A673 (cell line): ENCODE data around the gene STRN. TPM values are rescaled to one million over a fixed set of nuclear protein-coding genes. Genes with fewer than 3 reads are reported as not detected.

Source experiments
- BruUV-seq: library from RNA; stranded (reverse); fragments of 400-500 nt; replicated peaks from 2 replicates; lab custom pipeline; 2021; lab: Mats Ljungman, UMichigan
- CTCF ChIA-PET: fragments of 300-600 bp; sonication (Branson Sonifier 250); formaldehyde crosslinking; loops from one replicate; lab custom pipeline; 2022; ENCODE audit warnings: antibody characterized with exemption; lab: Charles Lee
- POLR2A ChIA-PET: fragments of 300-600 bp; sonication (Branson Sonifier 250); formaldehyde crosslinking; loops from one replicate; lab custom pipeline; 2022; ENCODE audit warnings: antibody characterized with exemption; ENCODE audit not compliant: low non-redundant PET; lab: Charles Lee
- DNase-seq: peaks from one replicate; pipeline ENCODE4 v3.0.0-alpha.2; 2015; ENCODE audit warnings: low spot score
- H3K27ac ChIP-seq: fragments of 200-600 bp; sonication (generic); 2 replicates; pipeline ENCODE4 v1.5.1; 2016; ENCODE audit warnings: mixed run types, low read depth, mild to moderate bottlenecking, mixed read lengths, antibody characterized with exemption, low read length; ENCODE audit not compliant: poor library complexity, severe bottlenecking
- H3K27me3 ChIP-seq: fragments of 200-600 bp; sonication (generic); replicated peaks from 2 replicates; pipeline ENCODE4 v1.6.1; 2017; ENCODE audit warnings: mixed run types, low read depth, mild to moderate bottlenecking, mixed read lengths, antibody characterized with exemption, low read length; ENCODE audit not compliant: insufficient read depth, poor library complexity
- H3K36me3 ChIP-seq: fragments of 200-600 bp; sonication (generic); 2 replicates; pipeline ENCODE4 v1.6.1; 2016; ENCODE audit warnings: mixed run types, mild to moderate bottlenecking, mixed read lengths, antibody characterized with exemption, low read length; ENCODE audit not compliant: insufficient read depth, poor library complexity, severe bottlenecking
- H3K4me1 ChIP-seq: fragments of 200-600 bp; sonication (generic); 2 replicates; pipeline ENCODE4 v1.6.1; 2017; ENCODE audit warnings: mixed run types, mild to moderate bottlenecking, mixed read lengths, antibody characterized with exemption, low read length; ENCODE audit not compliant: insufficient read depth, poor library complexity, severe bottlenecking
- H3K4me3 ChIP-seq: fragments of 200-600 bp; sonication (generic); 2 replicates; pipeline ENCODE4 v1.5.1; 2016; ENCODE audit warnings: low read depth, mixed run types, mild to moderate bottlenecking, mixed read lengths, low read length; ENCODE audit not compliant: poor library complexity, severe bottlenecking
- H3K9me3 ChIP-seq: fragments of 200-600 bp; sonication (generic); 2 replicates; pipeline ENCODE4 v1.6.1; 2016; ENCODE audit warnings: mixed run types, low read depth, mild to moderate bottlenecking, mixed read lengths, antibody characterized with exemption, low read length; ENCODE audit not compliant: poor library complexity, severe bottlenecking
- CTCF ChIP-seq: fragments of 300-800, 200-600 bp; sonication (generic); conservative IDR thresholded peaks from 2 replicates; pipeline ENCODE4 v1.5.1; 2017; ENCODE audit warnings: low read depth, mild to moderate bottlenecking, antibody characterized with exemption, low read length, moderate library complexity, mixed read lengths
- EZH2 ChIP-seq: fragments of 200-600 bp; sonication (generic); IDR thresholded peaks from 2 replicates; pipeline ENCODE4 v1.6.1; 2017; ENCODE audit warnings: borderline replicate concordance, low read depth, mild to moderate bottlenecking, mixed read lengths, antibody characterized with exemption, low read length; ENCODE audit not compliant: poor library complexity, severe bottlenecking
- intact Hi-C: fragments of 100-400 bp; cut with micrococcal nuclease; formaldehyde crosslinking; loops from one replicate; pipeline ENCODE4 v1.10.0; 2022; ENCODE audit not compliant: unreplicated experiment
- total RNA-seq: library from RNA; stranded (reverse); gene quantifications from 2 replicates; pipeline ENCODE4 v1.2.3, GENCODE V29; 2021

The STRN gene
- total RNA-seq, 1 experiment from 2014 or later: 36.1 TPM

GRCh38 chr2:36811071-36811470 lies 155.3 kb downstream of the STRN start:
- intact Hi-C loops: no loop called here
- Histone ChIP-seq H3K9me3 (no peaks in the 10 kb centered on the region), H3K27me3 (no peaks in the 10 kb centered on the region), H3K4me1 (no peaks in the 10 kb centered on the region), H3K4me3 (no peak overlapping the region), H3K27ac (no peak overlapping the region), H3K36me3 (no peaks in the 10 kb centered on the region)
- DNase-seq: no peak
- ChIA-PET POLR2A (no interaction called here), CTCF (no interaction called here)
- TF ChIP-seq CTCF (no peak), EZH2 (no peak)
- no TSS peak for BruUV-seq

GRCh38 chr2:36809069-36809445 lies 157.3 kb downstream of the STRN start:
- CTCF ChIA-PET: no interaction called here
- Histone ChIP-seq H3K36me3 (no peaks in the 10 kb centered on the region), H3K9me3 (no peaks in the 10 kb centered on the region), H3K4me1 (no peaks in the 10 kb centered on the region), H3K27me3 (no peaks in the 10 kb centered on the region), H3K27ac (no peak overlapping the region), H3K4me3 (no peak overlapping the region)
- POLR2A ChIA-PET: no interaction called here
- no peak for DNase-seq
- no peak for TF ChIP-seq EZH2
- TF ChIP-seq CTCF: no peak
- no TSS peak for BruUV-seq
- intact Hi-C loops: no loop called here

- ChIA-PET CTCF (no interaction called here), POLR2A (no interaction called here)
- Histone ChIP-seq H3K9me3 (no peaks in the 10 kb centered on the region), H3K27ac (no peak overlapping the region), H3K4me3 (no peak overlapping the region), H3K36me3 (no peaks in the 10 kb centered on the region), H3K27me3 (no peaks in the 10 kb centered on the region), H3K4me1 (no peaks in the 10 kb centered on the region)
- BruUV-seq: no TSS peak
- no peak for TF ChIP-seq EZH2
- TF ChIP-seq CTCF: no peak
- no peak for DNase-seq
- intact Hi-C loops: no loop called here
These were observed 157.8 kb downstream of the STRN start for GRCh38 chr2:36808386-36809068.
